Left lung (tissue), 10 donors: Measurements from ENCODE around the gene GMDS. TPM values are rescaled to one million over a fixed set of nuclear protein-coding genes. Genes with fewer than 3 reads are reported as not detected.

ENCODE experiments used
- ATAC-seq: fragments of 200-7000 bp; cut with Tn5 transposase; one replicate; pipeline ENCODE4 v1.9.1; 2020; ENCODE audit warnings: moderate library complexity
- DNase-seq, 4 donors: peaks; one replicate each; pipeline ENCODE4 v3.0.0-alpha.2; 2013 to 2020
- H3K27ac ChIP-seq, 2 donors: fragments of 200-600 bp; sonication (generic) in 1 of 2; one replicate each; pipeline versions ENCODE4 v1.5.0 to v1.8.0; 2020 to 2021
- H3K27me3 ChIP-seq, 2 donors: fragments of 200-600 bp; sonication (generic) in 1 of 2; one replicate each; pipeline versions ENCODE4 v1.5.0 to v1.8.0; 2020 to 2021
- H3K36me3 ChIP-seq, 2 donors: fragments of 200-600 bp; sonication (generic) in 1 of 2; one replicate each; pipeline versions ENCODE4 v1.5.0 to v1.8.0; 2020 to 2021
- H3K4me1 ChIP-seq, 2 donors: fragments of 200-600 bp; one replicate each; pipeline ENCODE4 v1.8.0; 2021
- H3K4me3 ChIP-seq, 2 donors: fragments of 200-600 bp; sonication (generic) in 1 of 2; one replicate each; pipeline versions ENCODE4 v1.5.0 to v1.8.0; 2020 to 2021; ENCODE audit warnings: mild to moderate bottlenecking in 1 of 2
- H3K9me3 ChIP-seq, 2 donors: fragments of 200-600 bp; sonication (generic) in 1 of 2; one replicate each; pipeline versions ENCODE4 v1.5.0 to v1.8.0; 2020 to 2021
- intact Hi-C, 2 donors: fragments of 100-400 bp; cut with DNase I; formaldehyde crosslinking; loops; one replicate each; pipeline versions ENCODE4 v1.11.2 to v1.14.2; 2022
- polyA plus RNA-seq, 6 donors: library from polyadenylated mRNA; unstranded; fragments of 120-200 nt; gene quantifications; one replicate each; pipeline ENCODE4 v1.2.1, GENCODE V29; 2013; ENCODE audit not compliant: insufficient read length in 6 of 6
- total RNA-seq, 2 donors: library from RNA; stranded (reverse); fragmentation: NEBNext Ultra II Directional; extraction: Animal tissue kit (Norgen Biotek cat#: 25700); gene quantifications; one replicate each; pipeline ENCODE4 v1.2.1, GENCODE V29; 2021
- TF ChIP-seq, protein P1 (sequence below), 2 donors: fragments of 200-600 bp; sonication (generic) in 1 of 2; IDR thresholded peaks; one replicate each; pipeline versions ENCODE4 v1.5.0 to v1.8.0; 2021; ENCODE audit warnings: antibody characterized with exemption in 2 of 2
- donor health status: DM: no; HTN: yes; CAD: no.
- donor health status: DM: no; HTN: no; CAD: no.

Gene GMDS
- total and polyA plus RNA-seq, 8 donors = 16.5 to 25.4 (median 21.2) TPM

DNA sequence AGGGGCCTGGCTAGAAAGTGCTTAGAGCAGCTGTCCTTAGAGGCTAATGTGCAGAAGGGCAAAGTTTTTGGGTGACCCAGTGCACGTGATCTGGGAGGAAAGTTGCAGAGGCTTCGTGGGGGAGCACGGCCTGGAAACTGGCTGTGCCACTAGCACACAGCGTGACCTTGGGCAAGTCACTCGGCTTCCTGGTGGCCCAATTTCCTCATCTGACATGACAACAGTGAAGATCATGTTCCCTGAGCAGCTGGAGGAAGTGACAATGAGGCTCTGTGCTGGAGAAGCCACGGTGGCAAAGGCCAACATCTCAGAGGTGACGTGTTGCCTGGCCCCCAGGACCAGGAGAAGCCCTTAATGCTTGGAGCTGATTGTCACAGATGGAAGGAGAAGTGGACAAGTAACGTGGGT is 536.2 kb downstream of the GMDS start:
- H3K9me3 ChIP-seq = no peaks in the 10 kb centered on the region
- no peaks in the 10 kb centered on the region for H3K27me3 ChIP-seq
- ATAC-seq = peak; percentile 75
- TF ChIP-seq, protein P1, sequence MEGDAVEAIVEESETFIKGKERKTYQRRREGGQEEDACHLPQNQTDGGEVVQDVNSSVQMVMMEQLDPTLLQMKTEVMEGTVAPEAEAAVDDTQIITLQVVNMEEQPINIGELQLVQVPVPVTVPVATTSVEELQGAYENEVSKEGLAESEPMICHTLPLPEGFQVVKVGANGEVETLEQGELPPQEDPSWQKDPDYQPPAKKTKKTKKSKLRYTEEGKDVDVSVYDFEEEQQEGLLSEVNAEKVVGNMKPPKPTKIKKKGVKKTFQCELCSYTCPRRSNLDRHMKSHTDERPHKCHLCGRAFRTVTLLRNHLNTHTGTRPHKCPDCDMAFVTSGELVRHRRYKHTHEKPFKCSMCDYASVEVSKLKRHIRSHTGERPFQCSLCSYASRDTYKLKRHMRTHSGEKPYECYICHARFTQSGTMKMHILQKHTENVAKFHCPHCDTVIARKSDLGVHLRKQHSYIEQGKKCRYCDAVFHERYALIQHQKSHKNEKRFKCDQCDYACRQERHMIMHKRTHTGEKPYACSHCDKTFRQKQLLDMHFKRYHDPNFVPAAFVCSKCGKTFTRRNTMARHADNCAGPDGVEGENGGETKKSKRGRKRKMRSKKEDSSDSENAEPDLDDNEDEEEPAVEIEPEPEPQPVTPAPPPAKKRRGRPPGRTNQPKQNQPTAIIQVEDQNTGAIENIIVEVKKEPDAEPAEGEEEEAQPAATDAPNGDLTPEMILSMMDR (IDR thresholded peaks at IDR 0.05) = no peak
- DNase-seq = peak in 1 of 4 donors; percentile 79
- H3K4me1 ChIP-seq = peaks cover 0 to 13% of the 10 kb centered on the region in 2 donors
- no peak overlapping the region for H3K4me3 ChIP-seq
- H3K36me3 ChIP-seq = no peaks in the 10 kb centered on the region
- intact Hi-C loops = no loop called here
- H3K27ac ChIP-seq = peak overlapping the region in 1 of 2 donors; percentile 85

DNA sequence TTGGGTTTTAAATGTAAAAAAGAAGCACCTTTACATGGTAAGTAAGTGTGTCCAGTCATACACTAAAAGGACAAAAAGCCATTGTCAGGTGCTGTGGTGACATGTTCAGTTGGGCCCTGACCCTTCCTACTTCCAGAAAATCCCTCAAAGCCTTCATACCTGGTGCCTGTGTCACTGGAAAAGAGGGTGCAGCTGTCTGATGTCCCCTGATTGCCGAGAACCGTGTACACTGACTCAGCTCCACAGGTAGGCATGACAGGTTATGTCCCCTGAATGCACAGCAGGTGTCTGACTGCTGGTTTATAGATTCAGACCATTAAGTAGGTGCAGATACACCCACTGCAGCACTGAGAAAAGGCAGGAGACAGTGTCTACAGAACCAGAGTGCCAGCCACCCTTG is 536.6 kb downstream of the GMDS start:
- intact Hi-C loops = no loop called here
- TF ChIP-seq, protein P1 (IDR thresholded peaks at IDR 0.05) = no peak
- Histone ChIP-seq H3K4me3 (no peak overlapping the region), H3K36me3 (no peaks in the 10 kb centered on the region), H3K27ac (peak overlapping the region in 1 of 2 donors; percentile 85), H3K4me1 (peaks cover 0 to 13% of the 10 kb centered on the region in 2 donors), H3K27me3 (no peaks in the 10 kb centered on the region), H3K9me3 (no peaks in the 10 kb centered on the region)
- ATAC-seq (no peak), DNase-seq (no peak)

DNA sequence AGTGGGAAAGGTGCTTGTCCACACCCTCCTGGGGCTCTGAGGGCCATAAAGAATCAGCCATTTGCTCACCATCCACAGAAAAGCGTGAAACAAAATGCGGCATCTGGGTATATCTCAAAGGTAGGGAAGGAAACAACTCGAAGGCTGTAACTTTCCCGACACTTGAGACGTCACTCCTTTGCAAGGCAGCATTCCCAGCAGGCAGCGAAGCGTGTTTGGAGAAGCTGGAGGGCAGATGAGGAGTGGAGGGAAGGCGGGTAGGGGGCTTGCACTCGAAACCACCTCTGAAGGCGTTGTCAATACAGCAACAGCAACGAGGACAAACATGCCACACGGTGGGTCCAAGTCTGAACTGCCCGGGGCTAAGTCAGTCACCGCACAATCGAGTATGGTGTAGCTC is 537.3 kb downstream of the GMDS start:
- H3K4me1 ChIP-seq = peaks cover 0 to 13% of the 10 kb centered on the region in 2 donors
- intact Hi-C loops = no loop called here
- DNase-seq (no peak), ATAC-seq (no peak)
- H3K27me3 ChIP-seq = no peaks in the 10 kb centered on the region
- TF ChIP-seq, protein P1 (IDR thresholded peaks at IDR 0.05) = no peak
- H3K36me3 ChIP-seq = no peaks in the 10 kb centered on the region
- no peak overlapping the region for H3K4me3 ChIP-seq
- H3K27ac ChIP-seq = no peak overlapping the region
- H3K9me3 ChIP-seq = no peaks in the 10 kb centered on the region

DNA sequence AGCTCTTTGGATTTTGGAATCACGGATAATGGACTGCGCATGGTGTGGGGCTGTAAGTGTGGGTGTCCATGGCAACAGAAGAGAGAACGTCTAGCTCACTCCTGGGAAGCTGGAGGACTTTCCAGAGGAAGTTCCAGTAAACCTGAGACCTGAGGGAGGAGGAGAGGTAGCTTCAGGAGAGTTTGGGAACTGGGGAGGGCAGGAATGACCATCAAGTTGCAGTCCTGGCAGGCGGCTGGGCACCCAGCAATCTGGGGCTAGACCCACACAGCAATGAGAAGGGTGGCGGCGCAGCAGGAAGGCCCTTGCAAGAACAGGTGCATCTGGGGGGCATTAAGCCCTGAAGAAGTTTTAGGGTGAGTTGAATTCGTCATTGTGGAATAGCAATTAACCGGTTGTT is 539.8 kb downstream of the GMDS start:
- ATAC-seq (no peak), DNase-seq (no peak)
- TF ChIP-seq, protein P1 (IDR thresholded peaks at IDR 0.05) = no peak
- Histone ChIP-seq H3K4me3 (no peak overlapping the region), H3K27me3 (no peaks in the 10 kb centered on the region), H3K4me1 (peaks cover 0 to 13% of the 10 kb centered on the region in 2 donors), H3K27ac (no peak overlapping the region), H3K36me3 (no peaks in the 10 kb centered on the region), H3K9me3 (no peaks in the 10 kb centered on the region)
- intact Hi-C loops = no loop called here

DNA sequence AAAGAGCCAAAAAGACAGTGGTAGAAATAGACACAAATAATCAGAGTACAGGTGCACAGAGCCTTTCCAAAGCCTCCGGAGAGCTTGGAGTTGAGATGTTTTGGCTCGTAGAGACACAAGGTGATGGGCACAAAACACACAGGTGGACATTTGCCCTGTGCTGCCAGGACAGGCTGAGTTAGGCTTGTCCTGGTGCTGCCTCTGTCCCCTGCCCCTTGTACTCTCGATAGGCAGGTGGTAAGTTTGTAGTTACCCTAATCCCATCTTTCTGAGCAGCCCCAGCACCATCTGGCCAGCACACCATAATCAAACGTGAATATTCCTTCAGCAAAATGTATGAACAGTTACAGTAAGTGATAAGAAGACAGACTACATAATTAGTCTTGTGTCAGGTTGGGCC is 540.2 kb downstream of the GMDS start:
- intact Hi-C loops = no loop called here
- H3K36me3 ChIP-seq = no peaks in the 10 kb centered on the region
- ATAC-seq = no peak

More for the DNA sequence above, 540.2 kb downstream of the GMDS start:
- no peak for DNase-seq
- Histone ChIP-seq H3K9me3 (no peaks in the 10 kb centered on the region), H3K27me3 (no peaks in the 10 kb centered on the region), H3K4me3 (no peak overlapping the region), H3K27ac (no peak overlapping the region), H3K4me1 (peaks cover 0 to 13% of the 10 kb centered on the region in 2 donors)
- TF ChIP-seq, protein P1 (IDR thresholded peaks at IDR 0.05) = no peak
